HepG2 (cell line): ENCODE data around the gene GPC6. TPM values are rescaled to one million over a fixed set of nuclear protein-coding genes. Genes with fewer than 3 reads are reported as not detected.

Experiments
- ATAC-seq: fragments of 200-7000 bp; cut with Tn5 transposase; 3 replicates; pipeline ENCODE4 v1.9.1; 2020; ENCODE audit warnings: mild to moderate bottlenecking, moderate library complexity
- BruUV-seq: library from RNA; stranded (reverse); fragments of 400-500 nt; replicated peaks from 2 replicates; lab custom pipeline; 2021; lab: Mats Ljungman, UMichigan
- CTCF ChIA-PET: fragments of 300-600 bp; formaldehyde crosslinking; extraction: SDS; loops from one replicate; lab custom pipeline; 2021; ENCODE audit warnings: low total read pairs, inconsistent platforms, low intra/inter-chr PET ratio; lab: Yijun Ruan, JAX
- POLR2A ChIA-PET: fragments of 350-600 bp; sonication (Branson Sonifier 250); formaldehyde crosslinking; loops from one replicate; lab custom pipeline; 2020; ENCODE audit warnings: antibody characterized with exemption, inconsistent platforms; lab: Yijun Ruan, JAX
- DNase-seq: peaks from one replicate; pipeline ENCODE4 v3.0.0-alpha.2; 2015; ENCODE audit warnings: low spot score
- FAIRE-seq: peaks from 3 replicates; lab custom pipeline; 2011; peaks lifted over from hg19 to GRCh38; lab: Jason Lieb, UNC
- H2AFZ ChIP-seq: one replicate; pipeline ENCODE4 v1.6.1; 2011; ENCODE audit warnings: low read length, inconsistent platforms
- H3K27ac ChIP-seq: fragments of 300-600 bp; 3 replicates; pipeline ENCODE4 v1.8.0; 2011; ENCODE audit warnings: mixed run types, mild to moderate bottlenecking, mixed read lengths, low read length, inconsistent platforms; ENCODE audit not compliant: insufficient read depth; ENCODE audit errors: extremely low read length
- H3K27me3 ChIP-seq, 2 experiments: fragments of 200-600 bp in 1 of 2; 2 replicates in 1 of 2; 3 replicates in 1 of 2; pipeline versions ENCODE4 v1.6.0 to v1.8.0; 2011; ENCODE audit warnings: low read length in 2 of 2, mild to moderate bottlenecking in 2 of 2, moderate library complexity in 2 of 2, inconsistent platforms in 1 of 2; ENCODE audit not compliant: insufficient read depth in 2 of 2, control insufficient read depth in 1 of 2
- H3K36me3 ChIP-seq, 2 experiments: fragments of 200-600 bp in 1 of 2; replicated peaks in 1 of 2; 2 replicates in 1 of 2; 3 replicates in 1 of 2; pipeline versions ENCODE4 v1.5.1 to v1.8.0; 2011; ENCODE audit warnings: low read length in 2 of 2, inconsistent platforms in 1 of 2; ENCODE audit not compliant: insufficient read depth in 2 of 2, control insufficient read depth in 1 of 2
- H3K4me1 ChIP-seq: 2 replicates; pipeline ENCODE4 v1.5.1; 2012; ENCODE audit warnings: low read length, inconsistent platforms; ENCODE audit not compliant: insufficient read depth
- H3K4me2 ChIP-seq: 2 replicates; pipeline ENCODE4 v1.6.0; 2011; ENCODE audit warnings: low read depth, low read length, inconsistent platforms
- H3K4me3 ChIP-seq, 3 experiments: fragments of 200-600 bp in 1 of 3; sonication (generic), shearing (Covaris generic) in 1 of 3; replicated peaks in 1 of 3; 2 replicates each; pipeline ENCODE4 v1.5.1; 2011 to 2016; ENCODE audit warnings: low read length in 3 of 3, inconsistent platforms in 2 of 3, low read depth in 2 of 3, mild to moderate bottlenecking in 2 of 3, control low read depth in 1 of 3, mixed read lengths in 1 of 3; ENCODE audit not compliant: insufficient read depth in 1 of 3
- H3K79me2 ChIP-seq: one replicate; pipeline ENCODE4 v1.6.1; 2011; ENCODE audit warnings: low read length, inconsistent platforms; ENCODE audit not compliant: insufficient read depth
- H3K9ac ChIP-seq: 2 replicates; pipeline ENCODE4 v1.6.0; 2011; ENCODE audit warnings: mild to moderate bottlenecking, low read depth, low read length, inconsistent platforms; ENCODE audit not compliant: insufficient read depth
- H3K9me3 ChIP-seq: 2 replicates; pipeline ENCODE4 v1.5.1; 2012; ENCODE audit warnings: mild to moderate bottlenecking, low read length
- H4K20me1 ChIP-seq: 2 replicates; pipeline ENCODE4 v1.6.0; 2011; ENCODE audit warnings: inconsistent platforms, mild to moderate bottlenecking, low read length, moderate library complexity; ENCODE audit not compliant: insufficient read depth
- CENPX ChIP-seq: sonication (generic); formaldehyde crosslinking; IDR thresholded peaks from 2 replicates; pipeline ENCODE4 v1.9.0; 2021; ENCODE audit warnings: mild to moderate bottlenecking, missing genetic modification reagents, moderate library complexity
- ETV6 ChIP-seq: sonication (generic); formaldehyde crosslinking; conservative IDR thresholded peaks from 2 replicates; pipeline ENCODE4 v1.4.0; 2020; ENCODE audit warnings: missing genetic modification reagents
- EZH2 ChIP-seq: conservative IDR thresholded peaks from 2 replicates; pipeline ENCODE4 v1.6.1; 2012; ENCODE audit warnings: mild to moderate bottlenecking, low read depth, low read length, moderate library complexity
- LCORL ChIP-seq, 2 experiments: fragments of 450-650 bp in 1 of 2; sonication (generic) in 1 of 2; formaldehyde crosslinking in 1 of 2; IDR thresholded peaks; 2 replicates each; pipeline versions ENCODE4 v1.5.0 to v1.6.1; 2017 to 2020; ENCODE audit warnings: antibody characterized with exemption in 1 of 2, missing genetic modification reagents in 1 of 2
- NCOA2 ChIP-seq: sonication (generic); formaldehyde crosslinking; IDR thresholded peaks from 2 replicates; pipeline ENCODE4 v1.8.0; 2022; ENCODE audit warnings: inconsistent platforms
- NPAS2 ChIP-seq: sonication (generic); formaldehyde crosslinking; IDR thresholded peaks from 2 replicates; pipeline ENCODE4 v1.8.0; 2022; ENCODE audit warnings: mild to moderate bottlenecking, missing genetic modification reagents, borderline replicate concordance
- POGK ChIP-seq: sonication (generic); formaldehyde crosslinking; conservative IDR thresholded peaks from 2 replicates; pipeline ENCODE4 v1.8.0; 2022; ENCODE audit warnings: mild to moderate bottlenecking, moderate library complexity, missing genetic modification reagents
- PTBP1 ChIP-seq: fragments of 200-400 bp; formaldehyde crosslinking; IDR thresholded peaks from 2 replicates; pipeline ENCODE4 v1.6.1; 2018; ENCODE audit warnings: low read length, low read depth; ENCODE audit not compliant: poor library complexity, severe bottlenecking
- SNAPC2 ChIP-seq: sonication (generic); formaldehyde crosslinking; IDR thresholded peaks from 2 replicates; pipeline ENCODE4 v1.8.1; 2022; ENCODE audit warnings: mild to moderate bottlenecking, missing genetic modification reagents
- ZFP37 ChIP-seq: sonication (generic); formaldehyde crosslinking; IDR thresholded peaks from 2 replicates; pipeline ENCODE4 v1.4.0; 2020; ENCODE audit warnings: missing genetic modification reagents, borderline replicate concordance
- ZNF816 ChIP-seq: sonication (generic); formaldehyde crosslinking; IDR thresholded peaks from 2 replicates; pipeline ENCODE4 v1.8.0; 2022; ENCODE audit warnings: missing genetic modification reagents, mild to moderate bottlenecking, borderline replicate concordance
- WGBS: methylation state at CpG from one replicate; pipeline ENCODE4 v1.1.6; 2017; ENCODE audit warnings: low lambda C conversion rate; 5-methylcytosine and 5-hydroxymethylcytosine counted together
- in situ Hi-C: cut with HindIII; loops from 2 replicates; pipeline ENCODE4 v1.10.0; 2017; ENCODE audit warnings: low pct_unique_long_range_greater_than_20kb; ENCODE audit not compliant: extremely low pct_ligation_motif_present
- intact Hi-C: fragments of 100-400 bp; cut with micrococcal nuclease; formaldehyde crosslinking; loops from one replicate; pipeline ENCODE4 v1.10.0; 2022; ENCODE audit not compliant: unreplicated experiment
- polyA plus RNA-seq, 8 experiments: library from polyadenylated mRNA; depleted of rRNA in 3 of 8; stranded (reverse) in 7 of 8; unstranded in 1 of 8; fragments of >200 nt; fragmentation: Illumina TruSeq in 4 of 8; extraction: Trizol in 4 of 8; gene quantifications; 2 replicates each; pipeline versions ENCODE4 v1.2.1 to v1.2.3, GENCODE V29; 2011 to 2016; ENCODE audit warnings: low read depth in 4 of 8, missing spikeins in 1 of 8, mixed read lengths in 1 of 8; ENCODE audit not compliant: insufficient read depth in 1 of 8
- total RNA-seq, 5 experiments: library from RNA; depleted of rRNA; stranded (reverse); fragments of >200 nt; fragmentation: Illumina TruSeq; extraction: Trizol; gene quantifications; 2 replicates each; pipeline ENCODE4 v1.2.3, GENCODE V29; 2016; ENCODE audit warnings: low read depth in 1 of 5
- TF ChIP-seq, protein P1 (sequence below): sonication (generic); formaldehyde crosslinking; IDR thresholded peaks from 2 replicates; pipeline ENCODE4 v1.8.0; 2022; ENCODE audit warnings: mild to moderate bottlenecking, missing genetic modification reagents
- TF ChIP-seq, protein P2 (sequence below): sonication (generic); formaldehyde crosslinking; conservative IDR thresholded peaks from 2 replicates; pipeline ENCODE4 v1.5.0; 2020; ENCODE audit warnings: missing genetic modification reagents

GPC6 gene
- total and polyA plus RNA-seq, 2 of the 13 experiments (the other 11 are each of a cell fraction or from before 2014, with no cell fraction given) = 24.5 to 33.9 TPM

GRCh38 chr13:94140511-94140910 lies 913.9 kb downstream of the GPC6 start:
- no peak overlapping the region for H3K4me3 ChIP-seq
- in situ Hi-C loops (no loop called here), intact Hi-C loops (no loop called here)
- ATAC-seq = no peak
- no peak for FAIRE-seq
- no peaks in the 10 kb centered on the region for H4K20me1 ChIP-seq
- H3K9ac ChIP-seq = no peak overlapping the region
- WGBS = 83% methylated on average over 2 of the region's 2 CpGs
- no peak overlapping the region for H3K27ac ChIP-seq
- H3K79me2 ChIP-seq = no peaks in the 10 kb centered on the region
- no peaks in the 10 kb centered on the region for H3K9me3 ChIP-seq
- no peak overlapping the region for H3K4me2 ChIP-seq
- ChIA-PET CTCF (no interaction called here), POLR2A (no interaction called here)
- H2AFZ ChIP-seq = no peak overlapping the region
- no peaks in the 10 kb centered on the region for H3K4me1 ChIP-seq
- H3K27me3 ChIP-seq = no peaks in the 10 kb centered on the region
- no peak for DNase-seq
- H3K36me3 ChIP-seq = no peaks in the 10 kb centered on the region
- BruUV-seq = no TSS peak
- TF ChIP-seq LCORL (IDR thresholded peaks at IDR 0.05) (no peak), LCORL (CRISPR knock-in tag; IDR thresholded peaks at IDR 0.05) (no peak), CENPX (CRISPR knock-in tag) (no peak), PTBP1 (no peak), SNAPC2 (CRISPR knock-in tag) (no peak), EZH2 (no peak), ZFP37 (CRISPR knock-in tag) (no peak), NCOA2 (CRISPR knock-in tag) (no peak), NPAS2 (no peak), ETV6 (no peak), POGK (no peak), ZNF816 (CRISPR knock-in tag) (no peak)
- TF ChIP-seq, protein P1, sequence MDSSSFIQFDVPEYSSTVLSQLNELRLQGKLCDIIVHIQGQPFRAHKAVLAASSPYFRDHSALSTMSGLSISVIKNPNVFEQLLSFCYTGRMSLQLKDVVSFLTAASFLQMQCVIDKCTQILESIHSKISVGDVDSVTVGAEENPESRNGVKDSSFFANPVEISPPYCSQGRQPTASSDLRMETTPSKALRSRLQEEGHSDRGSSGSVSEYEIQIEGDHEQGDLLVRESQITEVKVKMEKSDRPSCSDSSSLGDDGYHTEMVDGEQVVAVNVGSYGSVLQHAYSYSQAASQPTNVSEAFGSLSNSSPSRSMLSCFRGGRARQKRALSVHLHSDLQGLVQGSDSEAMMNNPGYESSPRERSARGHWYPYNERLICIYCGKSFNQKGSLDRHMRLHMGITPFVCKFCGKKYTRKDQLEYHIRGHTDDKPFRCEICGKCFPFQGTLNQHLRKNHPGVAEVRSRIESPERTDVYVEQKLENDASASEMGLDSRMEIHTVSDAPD = no peak
- TF ChIP-seq, protein P2, sequence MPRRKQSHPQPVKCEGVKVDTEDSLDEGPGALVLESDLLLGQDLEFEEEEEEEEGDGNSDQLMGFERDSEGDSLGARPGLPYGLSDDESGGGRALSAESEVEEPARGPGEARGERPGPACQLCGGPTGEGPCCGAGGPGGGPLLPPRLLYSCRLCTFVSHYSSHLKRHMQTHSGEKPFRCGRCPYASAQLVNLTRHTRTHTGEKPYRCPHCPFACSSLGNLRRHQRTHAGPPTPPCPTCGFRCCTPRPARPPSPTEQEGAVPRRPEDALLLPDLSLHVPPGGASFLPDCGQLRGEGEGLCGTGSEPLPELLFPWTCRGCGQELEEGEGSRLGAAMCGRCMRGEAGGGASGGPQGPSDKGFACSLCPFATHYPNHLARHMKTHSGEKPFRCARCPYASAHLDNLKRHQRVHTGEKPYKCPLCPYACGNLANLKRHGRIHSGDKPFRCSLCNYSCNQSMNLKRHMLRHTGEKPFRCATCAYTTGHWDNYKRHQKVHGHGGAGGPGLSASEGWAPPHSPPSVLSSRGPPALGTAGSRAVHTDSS (CRISPR knock-in tag) = no peak
